Measurements from ENCODE around the gene OLFM2. TPM values are rescaled to one million over a fixed set of nuclear protein-coding genes. Genes with fewer than 3 reads are reported as not detected.

OLFM2 gene
- total and polyA plus RNA-seq, 12 donors: 0.30 to 8.0 (median 1.4) TPM

DNA sequence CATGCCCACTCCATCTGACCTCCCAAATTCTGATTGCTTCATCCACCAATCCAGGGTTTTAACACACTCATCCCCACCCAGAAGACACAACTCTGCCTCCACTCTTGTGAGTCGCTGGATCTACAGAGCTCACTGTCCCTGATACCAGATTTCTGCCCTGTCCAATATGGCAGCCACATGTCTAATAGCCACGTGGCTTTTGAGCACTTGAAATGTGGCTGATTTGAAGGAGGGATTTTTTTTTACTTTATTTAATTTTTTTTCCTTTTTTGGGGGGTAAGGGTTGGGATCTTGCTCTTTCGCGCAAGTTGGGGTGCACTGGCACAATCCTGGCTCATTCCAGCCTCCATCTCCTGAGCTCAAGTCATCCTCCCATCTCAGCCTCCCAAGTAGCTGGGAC is 24.8 kb upstream of the OLFM2 start:
- ATAC-seq (no peak), DNase-seq (no peak)
- intact Hi-C loops (cut with DNase I): no loop called here

DNA sequence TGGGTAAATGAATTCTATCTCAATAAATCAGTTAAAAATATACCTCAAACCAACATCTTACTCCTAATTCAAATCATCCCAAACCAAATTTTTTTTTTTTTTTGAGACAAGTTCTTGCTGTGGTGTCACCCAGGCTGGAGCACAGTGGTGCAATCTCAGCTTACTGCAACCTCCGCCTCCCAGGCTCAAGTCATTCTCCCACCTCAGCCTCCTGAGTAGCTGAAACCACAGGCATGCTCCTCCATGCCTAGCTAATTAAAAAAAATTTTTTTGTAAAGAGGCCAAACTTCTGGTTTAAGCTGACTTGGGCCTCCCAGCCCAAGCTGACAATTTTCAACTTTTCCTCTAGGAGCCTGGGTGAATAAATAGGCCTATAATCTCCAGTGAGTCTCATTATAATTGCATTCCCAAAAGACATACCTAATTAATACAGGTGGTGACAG is 22.1 kb upstream of the OLFM2 start:
- Histone ChIP-seq H3K27ac (no peak overlapping the region), H3K36me3 (peaks cover 0 to 31% (median 0%) of the 10 kb centered on the region in 9 donors), H3K4me3 (no peak overlapping the region), H3K27me3 (peaks cover 0 to 23% (median 12%) of the 10 kb centered on the region in 7 donors), H3K9me3 (no peaks in the 10 kb centered on the region), H3K4me1 (no peaks in the 10 kb centered on the region)
- 95 to 96% methylated on average over 1 of the region's 1 CpG for WGBS, 2 donors
- TF ChIP-seq, protein P1, sequence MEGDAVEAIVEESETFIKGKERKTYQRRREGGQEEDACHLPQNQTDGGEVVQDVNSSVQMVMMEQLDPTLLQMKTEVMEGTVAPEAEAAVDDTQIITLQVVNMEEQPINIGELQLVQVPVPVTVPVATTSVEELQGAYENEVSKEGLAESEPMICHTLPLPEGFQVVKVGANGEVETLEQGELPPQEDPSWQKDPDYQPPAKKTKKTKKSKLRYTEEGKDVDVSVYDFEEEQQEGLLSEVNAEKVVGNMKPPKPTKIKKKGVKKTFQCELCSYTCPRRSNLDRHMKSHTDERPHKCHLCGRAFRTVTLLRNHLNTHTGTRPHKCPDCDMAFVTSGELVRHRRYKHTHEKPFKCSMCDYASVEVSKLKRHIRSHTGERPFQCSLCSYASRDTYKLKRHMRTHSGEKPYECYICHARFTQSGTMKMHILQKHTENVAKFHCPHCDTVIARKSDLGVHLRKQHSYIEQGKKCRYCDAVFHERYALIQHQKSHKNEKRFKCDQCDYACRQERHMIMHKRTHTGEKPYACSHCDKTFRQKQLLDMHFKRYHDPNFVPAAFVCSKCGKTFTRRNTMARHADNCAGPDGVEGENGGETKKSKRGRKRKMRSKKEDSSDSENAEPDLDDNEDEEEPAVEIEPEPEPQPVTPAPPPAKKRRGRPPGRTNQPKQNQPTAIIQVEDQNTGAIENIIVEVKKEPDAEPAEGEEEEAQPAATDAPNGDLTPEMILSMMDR (IDR thresholded peaks at IDR 0.05): no peak
- intact Hi-C loops (cut with DNase I): no loop called here
- no peak for DNase-seq
- no peak for ATAC-seq

More for the DNA sequence above, 24.8 kb upstream of the OLFM2 start:
- Histone ChIP-seq H3K27me3 (peaks cover 0 to 47% (median 23%) of the 10 kb centered on the region in 7 donors), H3K36me3 (peaks cover 0 to 51% (median 0%) of the 10 kb centered on the region in 9 donors), H3K4me1 (no peaks in the 10 kb centered on the region), H3K4me3 (no peak overlapping the region), H3K9me3 (no peaks in the 10 kb centered on the region), H3K27ac (no peak overlapping the region)
- TF ChIP-seq, protein P1 (IDR thresholded peaks at IDR 0.05): no peak
- 84 to 88% methylated on average over 4 of the region's 4 CpGs for WGBS, 2 donors

DNA sequence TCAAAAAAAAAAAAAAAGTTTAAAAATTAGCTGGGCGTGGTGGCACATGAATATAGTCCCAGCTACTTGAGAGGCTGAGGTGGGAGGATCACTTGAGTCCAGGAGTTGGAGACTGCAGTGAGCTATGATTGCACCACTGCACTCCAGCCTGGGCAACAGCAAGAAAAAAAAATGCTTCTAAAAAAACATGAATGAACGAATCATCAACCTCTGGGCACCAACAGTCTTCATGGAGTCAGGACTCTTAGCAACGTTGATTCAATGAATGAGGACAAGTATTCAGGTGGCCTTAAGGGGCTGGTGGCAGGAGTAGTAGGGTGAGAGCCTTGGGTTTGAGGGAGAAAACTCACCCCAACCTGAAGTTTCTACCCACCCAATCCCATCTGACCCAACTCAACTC is 20.6 kb upstream of the OLFM2 start:
- Histone ChIP-seq H3K9me3 (no peaks in the 10 kb centered on the region), H3K4me3 (no peak overlapping the region), H3K36me3 (peaks cover 0 to 21% (median 0%) of the 10 kb centered on the region in 9 donors), H3K4me1 (no peaks in the 10 kb centered on the region), H3K27ac (no peak overlapping the region), H3K27me3 (peaks cover 0 to 18% (median 7%) of the 10 kb centered on the region in 7 donors)
- whole genome bisulfite sequencing, 2 donors: 79 to 80% methylated on average over 3 of the region's 3 CpGs
- no peak for DNase-seq
- intact Hi-C loops (cut with DNase I): no loop called here
- TF ChIP-seq, protein P1 (IDR thresholded peaks at IDR 0.05): no peak
- no peak for ATAC-seq

DNA sequence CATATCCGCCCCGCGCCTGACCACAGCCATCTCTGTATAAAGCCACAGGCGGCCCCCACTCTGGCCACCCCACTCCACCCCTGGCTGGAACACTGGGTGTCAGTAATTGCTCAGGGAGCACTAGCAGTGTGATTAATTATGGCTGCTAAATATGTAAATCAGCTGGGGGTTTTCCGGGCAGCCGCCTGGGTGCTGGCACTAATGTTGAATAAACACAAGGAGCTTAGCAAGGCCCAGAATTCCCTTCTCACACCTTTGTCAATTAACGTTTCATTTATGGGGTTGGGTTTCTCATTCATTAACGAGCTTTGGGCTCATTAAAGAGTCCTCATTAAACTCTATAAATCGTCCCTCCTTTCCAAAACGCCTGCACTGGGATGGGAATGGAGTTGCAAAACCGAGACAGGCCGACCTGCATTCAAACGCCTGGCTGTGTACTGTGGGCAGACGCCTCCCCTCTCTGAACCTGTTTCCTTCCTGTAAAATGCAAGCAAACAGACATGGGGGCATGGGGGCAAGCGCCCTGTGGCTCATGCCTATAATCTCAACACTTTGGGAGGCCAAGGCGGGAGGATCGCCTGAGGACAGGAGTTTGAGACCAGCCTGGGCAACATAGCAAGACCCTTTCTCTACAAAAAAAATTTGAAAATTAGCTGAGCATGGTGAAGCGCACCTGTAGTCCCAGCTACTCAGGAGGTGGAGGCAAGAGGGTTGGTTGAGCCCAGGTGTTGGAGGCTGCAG is 17.7 kb upstream of the OLFM2 start:
- TF ChIP-seq, protein P1 (IDR thresholded peaks at IDR 0.05): no peak
- H3K36me3 ChIP-seq: no peaks in the 10 kb centered on the region
- no peak overlapping the region for H3K4me3 ChIP-seq
- H3K27me3 ChIP-seq: peaks cover 0 to 7% (median 1%) of the 10 kb centered on the region in 7 donors
- intact Hi-C loops (cut with DNase I): no loop called here
- ATAC-seq (no peak), DNase-seq (no peak)
- no peaks in the 10 kb centered on the region for H3K9me3 ChIP-seq
- H3K4me1 ChIP-seq: no peaks in the 10 kb centered on the region
- WGBS, 2 donors: 73 to 75% methylated on average over 18 of the region's 18 CpGs
- no peak overlapping the region for H3K27ac ChIP-seq
